Uterus (tissue), 4 donors: ENCODE measurements around the gene TOR1AIP2. TPM values are rescaled to one million over a fixed set of nuclear protein-coding genes. Genes with fewer than 3 reads are reported as not detected.

ENCODE experiments used
- DNase-seq, 2 donors: peaks; one replicate each; pipeline ENCODE4 v3.0.0-alpha.2; 2019 to 2020
- H3K27ac ChIP-seq, 2 donors: fragments of 200-600 bp; sonication (generic); 1 replicate in 1 of 2; 2 replicates in 1 of 2; pipeline ENCODE4 v1.5.1; 2016 to 2018
- H3K27me3 ChIP-seq, 2 donors: fragments of 200-600 bp; sonication (generic); one replicate each; pipeline ENCODE4 v1.5.1; 2018 to 2019; ENCODE audit warnings: control low read depth in 1 of 2
- H3K36me3 ChIP-seq, 2 donors: fragments of 200-600 bp; sonication (generic); one replicate each; pipeline ENCODE4 v1.5.1; 2019; ENCODE audit warnings: control low read depth in 1 of 2
- H3K4me1 ChIP-seq, 2 donors: fragments of 200-600 bp; sonication (generic); one replicate each; pipeline ENCODE4 v1.5.1; 2018 to 2019; ENCODE audit warnings: control low read depth in 1 of 2
- H3K4me3 ChIP-seq, 2 donors: fragments of 200-600 bp; sonication (generic); 1 replicate in 1 of 2; 2 replicates in 1 of 2; pipeline ENCODE4 v1.5.1; 2018 to 2019; ENCODE audit warnings: mild to moderate bottlenecking in 1 of 2
- H3K9me3 ChIP-seq, 2 donors: fragments of 200-600 bp; sonication (generic); one replicate each; pipeline ENCODE4 v1.5.1; 2019; ENCODE audit warnings: control low read depth in 1 of 2
- POLR2A ChIP-seq, 2 donors: fragments of 450-650 bp; IDR thresholded peaks; one replicate each; pipeline ENCODE4 v1.6.1; 2016; ENCODE audit warnings: antibody characterized with exemption in 2 of 2, mild to moderate bottlenecking in 1 of 2, moderate library complexity in 1 of 2
- intact Hi-C: fragments of 100-400 bp; cut with DNase I; formaldehyde crosslinking; loops from one replicate; pipeline ENCODE4 v1.15.1; 2023; ENCODE audit warnings: low total_unique reads
- total RNA-seq, 4 donors: library from RNA; depleted of rRNA in 3 of 4; stranded (reverse); fragments of >200 nt in 3 of 4; gene quantifications; one replicate each; pipeline versions ENCODE4 v1.1.0 to v1.2.4, GENCODE V29; 2014 to 2023
- TF ChIP-seq, protein P1 (sequence below), 4 experiments: fragments of 200-600 bp in 2 of 4; fragments of 450-650 bp in 2 of 4; sonication (generic) in 2 of 4; IDR thresholded peaks; one replicate each; pipeline ENCODE4 v1.5.1; 2016 to 2019; ENCODE audit warnings: antibody characterized with exemption in 4 of 4, mild to moderate bottlenecking in 2 of 4, moderate library complexity in 1 of 4
- donor health status: DM: yes; HTN: yes; CAD: no.

TOR1AIP2 gene
- total RNA-seq, 4 donors from 2014 or later = 32.1 to 94.4 (median 58.8) TPM

DNA sequence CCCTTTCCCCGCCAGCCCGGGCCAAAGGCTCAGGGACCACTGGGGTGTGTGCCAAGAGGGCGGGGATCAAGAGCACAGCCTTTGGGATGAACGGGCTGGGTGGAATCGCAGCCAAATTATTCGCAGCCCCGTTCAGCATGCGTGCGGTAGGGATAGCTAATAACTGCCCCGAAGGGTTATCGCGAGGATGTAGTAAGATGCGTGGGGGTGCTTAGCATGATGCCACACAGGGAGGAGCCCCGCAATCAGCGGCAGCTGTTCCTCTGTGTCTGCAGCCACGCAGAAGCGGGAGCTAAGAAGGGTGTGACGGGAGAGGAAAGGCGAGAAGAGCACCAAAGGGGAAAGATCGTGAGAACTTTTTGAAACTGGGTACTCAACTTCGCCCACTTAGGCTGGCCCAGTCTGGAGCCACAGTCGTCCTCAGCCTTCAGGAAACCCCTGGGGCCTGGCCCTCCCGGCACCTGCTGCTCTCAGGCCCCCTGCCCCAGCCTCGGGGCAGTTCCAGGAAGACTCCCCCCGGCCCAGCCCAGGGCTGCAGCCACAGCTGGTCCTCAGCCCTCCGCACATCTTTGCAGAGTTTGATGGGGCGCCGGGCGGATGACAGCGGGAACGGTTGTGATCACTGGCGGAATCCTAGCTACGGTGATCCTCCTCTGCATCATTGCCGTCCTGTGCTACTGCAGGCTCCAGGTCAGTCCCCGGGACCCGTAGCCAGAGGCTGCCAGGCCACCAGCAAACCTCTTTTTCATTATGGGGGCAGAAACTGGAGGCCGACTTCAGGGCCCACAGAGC lies 64.9 kb downstream of the TOR1AIP2 start:
- no peaks in the 10 kb centered on the region for H3K9me3 ChIP-seq
- no peak for DNase-seq
- intact Hi-C loops = loop anchor here (5.0 kb wide), 1 partner anchor 105 kb away; no protein-coding TSS in a partner anchor
- H3K36me3 ChIP-seq = no peaks in the 10 kb centered on the region
- H3K4me1 ChIP-seq = peaks cover 0 to 3% of the 10 kb centered on the region in 2 donors
- no peak overlapping the region for H3K27ac ChIP-seq
- no peak overlapping the region for H3K4me3 ChIP-seq
- TF ChIP-seq POLR2A (IDR thresholded peaks at IDR 0.05) = no peak
- TF ChIP-seq, protein P1, sequence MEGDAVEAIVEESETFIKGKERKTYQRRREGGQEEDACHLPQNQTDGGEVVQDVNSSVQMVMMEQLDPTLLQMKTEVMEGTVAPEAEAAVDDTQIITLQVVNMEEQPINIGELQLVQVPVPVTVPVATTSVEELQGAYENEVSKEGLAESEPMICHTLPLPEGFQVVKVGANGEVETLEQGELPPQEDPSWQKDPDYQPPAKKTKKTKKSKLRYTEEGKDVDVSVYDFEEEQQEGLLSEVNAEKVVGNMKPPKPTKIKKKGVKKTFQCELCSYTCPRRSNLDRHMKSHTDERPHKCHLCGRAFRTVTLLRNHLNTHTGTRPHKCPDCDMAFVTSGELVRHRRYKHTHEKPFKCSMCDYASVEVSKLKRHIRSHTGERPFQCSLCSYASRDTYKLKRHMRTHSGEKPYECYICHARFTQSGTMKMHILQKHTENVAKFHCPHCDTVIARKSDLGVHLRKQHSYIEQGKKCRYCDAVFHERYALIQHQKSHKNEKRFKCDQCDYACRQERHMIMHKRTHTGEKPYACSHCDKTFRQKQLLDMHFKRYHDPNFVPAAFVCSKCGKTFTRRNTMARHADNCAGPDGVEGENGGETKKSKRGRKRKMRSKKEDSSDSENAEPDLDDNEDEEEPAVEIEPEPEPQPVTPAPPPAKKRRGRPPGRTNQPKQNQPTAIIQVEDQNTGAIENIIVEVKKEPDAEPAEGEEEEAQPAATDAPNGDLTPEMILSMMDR (IDR thresholded peaks at IDR 0.05) = no peak
- H3K27me3 ChIP-seq = no peaks in the 10 kb centered on the region

DNA sequence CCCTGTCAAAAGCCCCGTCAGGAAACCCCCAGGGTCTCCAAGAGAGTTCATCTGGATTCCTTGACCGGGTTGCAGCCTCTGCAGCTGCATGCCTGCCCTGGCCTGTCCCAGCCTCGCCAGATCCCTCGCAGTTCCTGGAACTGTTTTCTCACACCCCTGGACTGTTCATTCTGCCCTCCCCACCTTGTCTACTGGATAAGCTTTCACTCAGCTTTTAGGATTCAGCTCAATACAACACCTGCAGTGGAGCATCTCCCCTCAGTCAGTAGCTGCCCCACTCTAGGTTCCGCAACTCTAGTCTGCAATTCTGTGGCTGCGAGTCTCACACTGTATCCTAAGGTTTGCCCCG lies 67.3 kb downstream of the TOR1AIP2 start:
- H3K36me3 ChIP-seq = no peaks in the 10 kb centered on the region
- H3K27ac ChIP-seq = no peak overlapping the region
- TF ChIP-seq, protein P1 (IDR thresholded peaks at IDR 0.05) = no peak
- no peak for TF ChIP-seq POLR2A (IDR thresholded peaks at IDR 0.05)
- H3K4me3 ChIP-seq = no peak overlapping the region
- no peak for DNase-seq
- no peaks in the 10 kb centered on the region for H3K27me3 ChIP-seq
- H3K9me3 ChIP-seq = no peaks in the 10 kb centered on the region
- no peaks in the 10 kb centered on the region for H3K4me1 ChIP-seq
- intact Hi-C loops = loop anchor here (5.0 kb wide), 1 partner anchor 103 kb away; no protein-coding TSS in a partner anchor

DNA sequence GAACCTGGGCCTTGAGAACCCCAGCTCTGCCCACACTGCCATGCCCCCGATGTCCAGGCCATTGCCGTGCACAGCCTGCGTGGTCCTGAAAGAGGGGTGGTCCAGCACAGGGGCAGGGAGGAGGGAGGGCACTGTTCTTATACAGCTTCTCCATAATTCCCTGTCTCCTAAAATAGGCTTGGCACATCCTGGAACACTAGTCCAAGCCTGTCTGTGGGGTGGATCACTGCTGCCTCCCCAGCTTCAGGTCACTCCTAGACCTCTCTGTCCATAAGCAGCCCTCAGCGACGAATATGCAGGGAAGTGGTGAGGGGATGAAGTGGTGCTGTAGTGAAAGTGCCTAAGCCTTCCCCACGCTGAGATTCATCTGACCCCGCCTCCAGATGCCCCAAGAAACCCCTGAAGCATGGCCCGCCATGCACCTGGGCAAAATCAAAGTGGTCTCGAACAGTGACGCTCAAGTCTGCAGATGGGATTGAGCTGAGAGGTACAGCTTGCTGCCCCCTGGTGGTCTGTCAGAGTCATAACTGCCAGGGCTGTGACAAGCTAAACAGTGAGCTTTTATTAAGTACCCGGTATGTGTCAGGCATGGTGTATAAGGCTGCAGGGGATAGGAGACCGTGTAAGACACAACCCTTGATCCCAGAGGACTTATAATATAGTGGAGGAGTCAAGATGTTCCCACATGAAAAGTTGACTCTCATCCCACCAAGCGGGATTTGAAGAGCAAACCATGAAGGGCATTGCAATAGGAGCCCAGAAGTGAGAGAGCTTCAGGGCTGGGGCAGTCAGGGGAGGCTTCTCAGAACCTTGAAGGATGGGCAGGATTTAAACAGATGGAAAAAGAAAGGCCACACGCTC lies 67.9 kb downstream of the TOR1AIP2 start:
- Histone ChIP-seq H3K27me3 (no peaks in the 10 kb centered on the region), H3K4me1 (no peaks in the 10 kb centered on the region), H3K9me3 (no peaks in the 10 kb centered on the region), H3K27ac (no peak overlapping the region), H3K36me3 (no peaks in the 10 kb centered on the region), H3K4me3 (no peak overlapping the region)
- peak; percentile 45 to 49 for DNase-seq
- TF ChIP-seq, protein P1 (IDR thresholded peaks at IDR 0.05) = peak; percentile 80 to 86 (median 82)
- TF ChIP-seq POLR2A (IDR thresholded peaks at IDR 0.05) = no peak
- intact Hi-C loops = loop anchor here (5.0 kb wide), 1 partner anchor 102 kb away; no protein-coding TSS in a partner anchor

DNA sequence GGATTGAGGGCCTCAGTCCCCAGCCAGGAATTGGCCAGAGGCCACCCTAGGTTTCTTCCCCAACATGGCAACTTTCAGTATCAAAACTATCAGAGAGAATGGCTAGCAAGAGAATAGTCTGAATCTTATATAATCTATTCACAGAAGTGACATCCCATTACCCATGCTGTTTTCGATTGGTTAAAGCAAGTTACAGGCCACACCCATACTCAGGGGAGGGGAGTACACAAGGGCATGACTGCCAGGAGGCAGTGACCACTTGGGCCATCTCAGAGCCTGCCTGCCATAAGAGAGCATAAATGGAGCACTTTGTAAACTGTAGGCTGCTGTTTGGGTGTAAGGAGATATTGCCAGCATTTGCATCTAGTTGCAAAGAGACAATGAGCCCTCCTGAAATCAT lies 69.1 kb downstream of the TOR1AIP2 start:
- H3K4me3 ChIP-seq = no peak overlapping the region
- no peak overlapping the region for H3K27ac ChIP-seq
- DNase-seq = no peak
- H3K4me1 ChIP-seq = no peaks in the 10 kb centered on the region
- H3K27me3 ChIP-seq = no peaks in the 10 kb centered on the region
- intact Hi-C loops = no loop called here
- no peaks in the 10 kb centered on the region for H3K36me3 ChIP-seq
- no peaks in the 10 kb centered on the region for H3K9me3 ChIP-seq
- no peak for TF ChIP-seq POLR2A (IDR thresholded peaks at IDR 0.05)

DNA sequence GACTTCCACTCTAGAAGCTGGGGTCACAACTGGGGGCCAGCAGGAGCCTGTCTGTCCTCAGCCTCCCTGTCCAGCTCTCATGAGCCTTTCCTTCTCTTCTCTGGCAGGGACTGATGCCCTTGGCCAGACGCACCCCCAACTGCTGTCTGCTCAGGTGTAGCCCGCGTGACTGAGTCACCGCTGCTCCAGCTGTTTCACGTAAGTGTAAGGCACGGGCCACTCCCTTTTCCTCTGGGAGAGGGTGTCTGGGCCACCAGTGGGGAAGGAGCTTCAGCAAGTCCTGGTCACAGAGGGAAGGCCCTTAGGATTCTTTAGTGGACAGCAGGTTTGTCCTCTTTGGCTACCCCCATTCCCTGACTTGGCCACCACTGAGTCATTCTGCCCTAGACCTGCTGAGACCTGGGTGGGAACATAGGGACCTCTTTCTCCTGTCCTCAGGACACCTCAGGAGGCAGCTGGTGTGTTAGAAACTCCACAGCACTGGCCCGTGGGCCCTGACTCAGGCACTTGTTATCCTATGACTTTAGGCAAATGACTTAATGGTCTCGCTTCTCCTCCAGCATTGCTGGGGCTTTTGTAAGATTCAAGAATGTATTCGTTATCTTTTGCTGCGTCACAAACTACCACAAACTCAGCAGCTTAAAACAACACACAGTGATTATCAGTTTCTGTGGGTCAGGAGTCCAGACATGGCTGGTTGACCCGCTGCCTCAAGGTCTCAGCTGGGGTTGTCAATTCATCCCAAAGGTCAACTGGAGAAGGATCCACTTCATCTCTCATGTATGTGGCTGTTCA lies 69.7 kb downstream of the TOR1AIP2 start:
- H3K36me3 ChIP-seq = no peaks in the 10 kb centered on the region
- TF ChIP-seq POLR2A (IDR thresholded peaks at IDR 0.05) = no peak
- TF ChIP-seq, protein P1 (IDR thresholded peaks at IDR 0.05) = no peak
- no peak overlapping the region for H3K4me3 ChIP-seq
- no peak overlapping the region for H3K27ac ChIP-seq
- no peaks in the 10 kb centered on the region for H3K4me1 ChIP-seq
- no peak for DNase-seq
- intact Hi-C loops = no loop called here
- H3K27me3 ChIP-seq = no peaks in the 10 kb centered on the region
- no peaks in the 10 kb centered on the region for H3K9me3 ChIP-seq
